H9 (cell line): Measurements from ENCODE around the gene C1orf116. TPM values are rescaled to one million over a fixed set of nuclear protein-coding genes. Genes with fewer than 3 reads are reported as not detected.

Source experiments
- DNase-seq: peaks from one replicate; pipeline ENCODE4 v3.0.0-alpha.2; 2017
- H2AFZ ChIP-seq: one replicate; pipeline ENCODE4 v1.6.1; 2013; ENCODE audit warnings: mild to moderate bottlenecking, low read length, control low read depth, moderate library complexity
- H2AK5ac ChIP-seq: 2 replicates; pipeline ENCODE4 v1.6.1; 2013; ENCODE audit warnings: low read length, control low read depth, mixed read lengths; ENCODE audit not compliant: insufficient read length
- H2BK120ac ChIP-seq: one replicate; pipeline ENCODE4 v1.6.1; 2013; ENCODE audit warnings: low read depth, mild to moderate bottlenecking, low read length, control low read depth, inconsistent platforms; ENCODE audit not compliant: poor library complexity, severe bottlenecking
- H2BK12ac ChIP-seq: 2 replicates; pipeline ENCODE4 v1.6.1; 2013; ENCODE audit warnings: low read length, control low read depth, mixed read lengths, low read depth; ENCODE audit not compliant: insufficient read length
- H2BK15ac ChIP-seq: 2 replicates; pipeline ENCODE4 v1.6.1; 2013; ENCODE audit warnings: low read depth, low read length, control low read depth
- H2BK20ac ChIP-seq: one replicate; pipeline ENCODE4 v1.6.1; 2013; ENCODE audit warnings: low read depth, mild to moderate bottlenecking, low read length, control low read depth, inconsistent platforms; ENCODE audit not compliant: poor library complexity, severe bottlenecking
- H2BK5ac ChIP-seq: 2 replicates; pipeline ENCODE4 v1.6.1; 2013; ENCODE audit warnings: low read length, control low read depth, mixed read lengths; ENCODE audit not compliant: insufficient read length
- H3K14ac ChIP-seq: 2 replicates; pipeline ENCODE4 v1.6.1; 2013; ENCODE audit warnings: low read length, control low read depth; ENCODE audit not compliant: insufficient read depth
- H3K18ac ChIP-seq: 2 replicates; pipeline ENCODE4 v1.6.1; 2013; ENCODE audit warnings: low read depth, mild to moderate bottlenecking, mixed read lengths, low read length, control low read depth; ENCODE audit not compliant: insufficient read length
- H3K23ac ChIP-seq: 2 replicates; pipeline ENCODE4 v1.6.1; 2013; ENCODE audit warnings: low read length, control low read depth, mixed read lengths, low read depth; ENCODE audit not compliant: insufficient read length
- H3K23me2 ChIP-seq: 2 replicates; pipeline ENCODE4 v1.6.1; 2013; ENCODE audit warnings: low read depth, mild to moderate bottlenecking, mixed read lengths, low read length, control low read depth; ENCODE audit not compliant: insufficient read length, poor library complexity, severe bottlenecking
- H3K27ac ChIP-seq: 2 replicates; pipeline ENCODE4 v1.5.1; 2013; ENCODE audit warnings: low read length, control low read depth, mixed read lengths, low read depth; ENCODE audit not compliant: insufficient read length
- H3K27me3 ChIP-seq: 2 replicates; pipeline ENCODE4 v1.6.1; 2013; ENCODE audit warnings: low read length, control low read depth, inconsistent platforms; ENCODE audit not compliant: insufficient read depth
- H3K4ac ChIP-seq: 2 replicates; pipeline ENCODE4 v1.6.1; 2013; ENCODE audit warnings: low read depth, mild to moderate bottlenecking, control low read depth, inconsistent platforms, low read length, moderate library complexity
- H3K4me1 ChIP-seq: 2 replicates; pipeline ENCODE4 v1.6.1; 2013; ENCODE audit warnings: low read length, control low read depth, inconsistent platforms; ENCODE audit not compliant: insufficient read depth
- H3K4me2 ChIP-seq: 2 replicates; pipeline ENCODE4 v1.6.1; 2013; ENCODE audit warnings: low read length, control low read depth, mixed read lengths; ENCODE audit not compliant: insufficient read length, insufficient read depth
- H3K56ac ChIP-seq: 2 replicates; pipeline ENCODE4 v1.6.1; 2013; ENCODE audit warnings: low read depth, mild to moderate bottlenecking, mixed read lengths, low read length, control low read depth; ENCODE audit not compliant: insufficient read length
- H3K79me1 ChIP-seq: 2 replicates; pipeline ENCODE4 v1.6.1; 2013; ENCODE audit warnings: low read depth, mild to moderate bottlenecking, moderate library complexity, low read length, control low read depth, inconsistent platforms; ENCODE audit not compliant: insufficient read depth, poor library complexity, severe bottlenecking
- H3K79me2 ChIP-seq: 2 replicates; pipeline ENCODE4 v1.6.1; 2013; ENCODE audit warnings: low read length, control low read depth, inconsistent platforms; ENCODE audit not compliant: insufficient read depth
- H3K9ac ChIP-seq: 2 replicates; pipeline ENCODE4 v1.6.1; 2013; ENCODE audit warnings: low read length, control low read depth, mixed read lengths; ENCODE audit not compliant: insufficient read length; ENCODE audit errors: extremely low read depth
- H3K9me3 ChIP-seq: one replicate; pipeline ENCODE4 v1.6.1; 2013; ENCODE audit warnings: low read depth, low read length, inconsistent platforms; ENCODE audit not compliant: control insufficient read depth
- H3T11ph ChIP-seq: one replicate; pipeline ENCODE4 v1.6.1; 2013; ENCODE audit warnings: mild to moderate bottlenecking, low read length, control low read depth, inconsistent platforms
- H4K20me1 ChIP-seq: one replicate; pipeline ENCODE4 v1.6.1; 2013; ENCODE audit not compliant: control insufficient read depth, insufficient read length, insufficient read depth
- H4K5ac ChIP-seq: 2 replicates; pipeline ENCODE4 v1.6.1; 2013; ENCODE audit warnings: low read depth, mild to moderate bottlenecking, mixed read lengths, low read length, control low read depth; ENCODE audit not compliant: insufficient read length
- H4K8ac ChIP-seq: replicated peaks from 2 replicates; pipeline ENCODE4 v1.6.1; 2013; ENCODE audit warnings: low read length, control low read depth, mixed read lengths, low read depth; ENCODE audit not compliant: insufficient read length
- H4K91ac ChIP-seq: 2 replicates; pipeline ENCODE4 v1.6.1; 2013; ENCODE audit warnings: low read depth, mild to moderate bottlenecking, moderate library complexity, mixed read lengths, low read length, control low read depth; ENCODE audit not compliant: insufficient read length
- H3K27ac Mint-ChIP-seq, 3 experiments: 2 replicates in 2 of 3; 3 replicates in 1 of 3; pipeline ENCODE4 v1.8.0; 2020 to 2021; ENCODE audit warnings: mixed read lengths in 3 of 3, mild to moderate bottlenecking in 1 of 3, moderate library complexity in 1 of 3
- H3K27me3 Mint-ChIP-seq: 2 replicates; pipeline ENCODE4 v1.8.0; 2021; ENCODE audit warnings: low read depth, mild to moderate bottlenecking, moderate library complexity, mixed read lengths
- H3K36me3 Mint-ChIP-seq, 3 experiments: 2 replicates in 2 of 3; 3 replicates in 1 of 3; pipeline ENCODE4 v1.8.0; 2020 to 2021; ENCODE audit warnings: low read depth in 3 of 3, mixed read lengths in 3 of 3; ENCODE audit not compliant: insufficient read depth in 1 of 3
- H3K4me1 Mint-ChIP-seq, 2 experiments: 2 replicates each; pipeline ENCODE4 v1.8.0; 2020; ENCODE audit warnings: mixed read lengths in 2 of 2
- H3K4me3 Mint-ChIP-seq, 2 experiments: 2 replicates in 1 of 2; 3 replicates in 1 of 2; pipeline ENCODE4 v1.8.0; 2020 to 2021; ENCODE audit warnings: mild to moderate bottlenecking in 2 of 2, mixed read lengths in 2 of 2, moderate library complexity in 1 of 2
- H3K9me3 Mint-ChIP-seq, 2 experiments: 2 replicates in 1 of 2; 3 replicates in 1 of 2; pipeline ENCODE4 v1.8.0; 2020; ENCODE audit warnings: mild to moderate bottlenecking in 2 of 2, mixed read lengths in 2 of 2, moderate library complexity in 1 of 2
- WGBS: extraction: QIAGEN DNeasy Blood & Tissue Kit; methylation state at CpG from one replicate; pipeline ENCODE4 v1.1.7; 2013; ENCODE audit warnings: missing lambda C conversion rate, low lambda C conversion rate, mixed read lengths; ENCODE audit not compliant: insufficient read length; ENCODE audit errors: extremely low coverage; 5-methylcytosine and 5-hydroxymethylcytosine counted together
- total RNA-seq: library from RNA; stranded (reverse); gene quantifications from 2 replicates; pipeline ENCODE4 v1.2.1, GENCODE V29; 2021
- TF ChIP-seq, protein P1 (sequence below): fragments of 200-600 bp; sonication (generic); conservative IDR thresholded peaks from 3 replicates; pipeline ENCODE4 v1.8.0; 2021; ENCODE audit warnings: antibody characterized with exemption, mild to moderate bottlenecking

The C1orf116 gene
- total RNA-seq, 1 experiment from 2014 or later, result 0.48 TPM

DNA sequence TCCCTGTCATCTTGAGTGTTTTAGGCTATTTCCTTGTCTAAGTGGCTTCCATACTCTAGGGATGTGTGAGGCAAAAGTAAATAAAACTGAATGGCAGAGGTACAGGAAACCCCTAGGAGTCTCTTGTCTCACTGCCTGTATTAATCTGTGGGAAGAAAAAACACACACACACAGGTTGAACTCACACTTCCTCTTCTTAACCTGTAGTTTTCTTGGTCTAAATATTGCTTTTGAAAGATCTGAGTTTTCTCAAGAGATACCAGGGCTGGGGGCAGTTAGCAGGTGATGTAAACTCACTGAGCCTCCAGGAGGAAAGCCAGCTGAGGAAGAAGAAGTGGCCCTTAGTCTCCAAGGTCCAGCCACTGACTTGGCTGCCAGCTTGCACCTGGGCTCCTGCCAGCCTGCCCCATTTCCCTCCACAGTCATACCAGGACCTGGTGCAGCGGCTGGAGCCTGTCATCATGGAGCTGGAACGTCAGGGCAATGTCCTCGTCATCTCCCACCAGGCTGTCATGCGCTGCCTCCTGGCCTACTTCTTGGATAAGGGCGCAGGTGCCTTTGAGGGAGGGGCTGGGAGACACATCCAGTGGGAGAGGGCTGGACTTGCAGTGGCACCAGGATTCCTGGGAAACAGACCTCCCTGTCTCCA is 37.4 kb upstream of the C1orf116 start:
- TF ChIP-seq, protein P1, sequence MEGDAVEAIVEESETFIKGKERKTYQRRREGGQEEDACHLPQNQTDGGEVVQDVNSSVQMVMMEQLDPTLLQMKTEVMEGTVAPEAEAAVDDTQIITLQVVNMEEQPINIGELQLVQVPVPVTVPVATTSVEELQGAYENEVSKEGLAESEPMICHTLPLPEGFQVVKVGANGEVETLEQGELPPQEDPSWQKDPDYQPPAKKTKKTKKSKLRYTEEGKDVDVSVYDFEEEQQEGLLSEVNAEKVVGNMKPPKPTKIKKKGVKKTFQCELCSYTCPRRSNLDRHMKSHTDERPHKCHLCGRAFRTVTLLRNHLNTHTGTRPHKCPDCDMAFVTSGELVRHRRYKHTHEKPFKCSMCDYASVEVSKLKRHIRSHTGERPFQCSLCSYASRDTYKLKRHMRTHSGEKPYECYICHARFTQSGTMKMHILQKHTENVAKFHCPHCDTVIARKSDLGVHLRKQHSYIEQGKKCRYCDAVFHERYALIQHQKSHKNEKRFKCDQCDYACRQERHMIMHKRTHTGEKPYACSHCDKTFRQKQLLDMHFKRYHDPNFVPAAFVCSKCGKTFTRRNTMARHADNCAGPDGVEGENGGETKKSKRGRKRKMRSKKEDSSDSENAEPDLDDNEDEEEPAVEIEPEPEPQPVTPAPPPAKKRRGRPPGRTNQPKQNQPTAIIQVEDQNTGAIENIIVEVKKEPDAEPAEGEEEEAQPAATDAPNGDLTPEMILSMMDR, result no peak
- no peak overlapping the region for H2BK5ac ChIP-seq
- Mint-ChIP-seq H3K4me1 (no peaks in the 10 kb centered on the region), H3K9me3 (no peaks in the 10 kb centered on the region), H3K27me3 (no peaks in the 10 kb centered on the region), H3K4me3 (no peak overlapping the region), H3K36me3 (peaks cover 6 to 34% (median 28%) of the 10 kb centered on the region in 3 experiments; a peak in 6 of 7 replicates), H3K27ac (no peak overlapping the region)
- H3K27ac ChIP-seq, result no peak overlapping the region
- H3T11ph ChIP-seq, result no peak overlapping the region
- no peaks in the 10 kb centered on the region for H3K4me1 ChIP-seq
- no peak overlapping the region for H4K91ac ChIP-seq
- no peak overlapping the region for H3K14ac ChIP-seq
- no peak overlapping the region for H3K4me2 ChIP-seq
- WGBS, result no CpG with 5 or more reads among the region's 5 CpGs
- H4K8ac ChIP-seq, result no peak overlapping the region
- no peak for DNase-seq
- no peak overlapping the region for H2BK20ac ChIP-seq
- no peaks in the 10 kb centered on the region for H3K79me2 ChIP-seq
- no peak overlapping the region for H4K5ac ChIP-seq
- no peak overlapping the region for H3K23ac ChIP-seq
- H3K18ac ChIP-seq, result no peak overlapping the region
- H4K20me1 ChIP-seq, result no peaks in the 10 kb centered on the region
- no peak overlapping the region for H2AK5ac ChIP-seq
- no peak overlapping the region for H2BK12ac ChIP-seq
- H3K27me3 ChIP-seq, result no peaks in the 10 kb centered on the region
- H3K56ac ChIP-seq, result no peak overlapping the region
- H3K79me1 ChIP-seq, result no peaks in the 10 kb centered on the region
- H3K4ac ChIP-seq, result no peak overlapping the region
- no peak overlapping the region for H2BK15ac ChIP-seq
- no peaks in the 10 kb centered on the region for H3K9me3 ChIP-seq
- H3K23me2 ChIP-seq, result no peaks in the 10 kb centered on the region
- no peak overlapping the region for H2BK120ac ChIP-seq
- no peak overlapping the region for H2AFZ ChIP-seq
- H3K9ac ChIP-seq, result no peak overlapping the region
